NCI-H226 (cell line): ENCODE measurements around the gene RPS16.

Experiments
- DNase-seq: peaks from one replicate; pipeline ENCODE4 v3.0.0-alpha.2; 2015

Gene RPS16

DNA sequence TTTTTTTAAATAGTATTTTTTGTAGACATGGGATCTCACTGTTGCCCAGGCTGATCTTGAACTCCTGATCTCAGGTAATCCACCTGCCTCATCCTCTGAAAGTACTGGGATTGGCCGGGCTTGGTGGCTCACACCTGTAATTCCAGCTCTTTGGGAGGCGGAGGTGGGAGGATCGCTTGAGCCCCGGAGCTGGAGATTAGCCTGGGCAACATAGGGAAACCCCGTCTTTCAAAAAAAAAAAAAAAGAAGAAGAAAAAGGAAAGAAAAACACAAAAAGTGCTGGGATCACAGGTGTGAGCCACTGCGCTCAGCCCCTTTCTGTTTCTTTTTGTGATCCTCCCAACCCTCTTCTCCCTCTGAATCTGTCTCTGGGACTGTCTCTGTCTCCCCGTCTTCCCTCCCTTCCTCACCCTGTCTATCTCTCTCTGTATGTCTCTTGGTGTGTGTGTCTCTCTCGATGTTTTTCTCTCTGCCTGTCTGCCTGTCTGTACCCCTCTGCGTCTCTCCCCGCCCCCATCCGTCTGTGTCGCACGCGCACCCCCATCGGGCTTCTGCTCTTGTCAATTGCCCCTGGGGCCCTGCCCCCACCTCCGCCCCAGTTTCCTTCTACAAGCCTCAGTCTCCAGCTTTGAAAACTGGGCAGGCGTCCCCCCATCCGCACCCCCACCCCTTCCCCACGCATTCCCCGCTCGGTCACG, 29.6 kb downstream of the RPS16 start:
- no peak for DNase-seq

DNA sequence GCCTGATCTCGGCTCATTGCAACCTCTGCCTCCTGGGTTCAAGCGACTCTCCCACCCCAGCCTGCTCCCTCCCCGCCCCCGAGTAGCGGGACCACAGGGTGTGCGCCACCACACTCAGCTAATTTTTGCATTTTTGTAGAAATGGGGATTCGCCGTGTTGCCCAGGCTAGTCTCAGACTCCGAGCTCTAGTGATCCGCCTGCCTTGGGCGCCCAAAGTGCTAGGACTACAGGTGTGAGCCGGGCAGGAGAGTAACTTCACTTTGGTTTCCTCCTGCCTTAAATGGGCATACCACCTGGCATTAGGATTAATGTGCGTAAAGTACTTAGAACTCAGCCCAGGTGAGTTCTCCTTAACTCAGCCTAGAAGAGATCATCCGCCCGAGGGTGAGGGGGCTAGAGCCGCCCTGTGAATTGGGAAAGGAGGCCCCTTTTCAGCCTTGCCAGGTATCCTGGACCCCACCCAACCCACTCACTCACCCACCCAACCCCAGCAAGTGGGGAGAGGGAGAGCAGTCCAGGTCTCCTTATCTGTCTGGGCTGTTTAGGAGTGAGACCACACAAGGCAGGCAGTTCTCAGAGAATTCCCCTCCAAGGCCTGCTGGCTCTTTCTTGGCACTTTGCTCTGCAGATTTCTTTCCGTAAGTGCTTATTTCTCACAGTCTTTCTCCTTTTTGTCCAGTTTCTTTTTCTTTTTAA, 30.3 kb downstream of the RPS16 start:
- DNase-seq = no peak

DNA sequence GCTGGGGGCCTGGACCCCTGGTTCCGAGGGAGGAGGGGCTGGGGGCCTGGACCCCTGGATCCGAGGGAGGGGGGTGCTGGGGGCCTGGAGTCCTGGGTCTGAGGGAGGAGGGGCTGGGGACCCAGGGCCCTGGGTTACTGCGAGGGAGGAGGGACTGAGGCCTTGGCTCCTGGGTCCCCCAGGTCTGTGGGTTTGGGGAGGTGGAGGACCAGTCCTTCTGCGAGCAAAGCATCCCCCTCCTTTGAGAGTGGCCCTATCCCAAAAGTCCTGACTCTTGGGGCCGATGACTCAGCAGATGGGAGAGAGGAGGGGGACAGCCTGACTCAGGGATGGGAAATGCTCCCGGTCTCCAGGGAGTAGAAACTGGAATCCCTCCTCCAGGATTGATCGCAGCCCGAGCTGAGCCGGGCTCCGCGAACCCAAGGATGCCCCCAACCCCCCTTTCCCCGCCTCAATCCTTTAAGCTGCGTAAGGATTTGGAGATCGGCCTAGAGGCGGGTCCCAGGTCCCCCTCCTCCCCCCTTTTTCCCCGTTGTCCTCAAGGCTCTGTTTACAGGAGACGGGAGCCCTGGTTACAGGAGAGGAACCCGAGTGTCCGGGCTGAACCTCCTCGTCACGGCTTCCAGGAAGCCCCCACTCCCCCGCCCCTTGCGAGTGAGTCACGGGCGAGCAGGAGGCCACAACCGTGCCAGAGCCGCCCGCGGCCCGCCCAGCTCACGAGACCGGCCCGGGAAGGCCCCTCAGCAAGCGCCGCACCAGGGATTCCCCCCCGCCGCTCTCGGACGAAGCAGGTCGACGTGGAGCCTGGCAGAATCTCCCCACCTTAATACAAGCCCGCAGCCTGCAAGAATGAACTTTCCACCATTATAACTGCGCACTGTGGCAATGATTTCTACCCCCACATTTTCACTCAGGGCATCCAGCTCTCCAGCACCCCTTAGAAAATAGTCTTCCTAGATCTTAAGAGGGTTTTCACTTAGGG, 32.1 kb downstream of the RPS16 start:
- peak; percentile 97 for DNase-seq

DNA sequence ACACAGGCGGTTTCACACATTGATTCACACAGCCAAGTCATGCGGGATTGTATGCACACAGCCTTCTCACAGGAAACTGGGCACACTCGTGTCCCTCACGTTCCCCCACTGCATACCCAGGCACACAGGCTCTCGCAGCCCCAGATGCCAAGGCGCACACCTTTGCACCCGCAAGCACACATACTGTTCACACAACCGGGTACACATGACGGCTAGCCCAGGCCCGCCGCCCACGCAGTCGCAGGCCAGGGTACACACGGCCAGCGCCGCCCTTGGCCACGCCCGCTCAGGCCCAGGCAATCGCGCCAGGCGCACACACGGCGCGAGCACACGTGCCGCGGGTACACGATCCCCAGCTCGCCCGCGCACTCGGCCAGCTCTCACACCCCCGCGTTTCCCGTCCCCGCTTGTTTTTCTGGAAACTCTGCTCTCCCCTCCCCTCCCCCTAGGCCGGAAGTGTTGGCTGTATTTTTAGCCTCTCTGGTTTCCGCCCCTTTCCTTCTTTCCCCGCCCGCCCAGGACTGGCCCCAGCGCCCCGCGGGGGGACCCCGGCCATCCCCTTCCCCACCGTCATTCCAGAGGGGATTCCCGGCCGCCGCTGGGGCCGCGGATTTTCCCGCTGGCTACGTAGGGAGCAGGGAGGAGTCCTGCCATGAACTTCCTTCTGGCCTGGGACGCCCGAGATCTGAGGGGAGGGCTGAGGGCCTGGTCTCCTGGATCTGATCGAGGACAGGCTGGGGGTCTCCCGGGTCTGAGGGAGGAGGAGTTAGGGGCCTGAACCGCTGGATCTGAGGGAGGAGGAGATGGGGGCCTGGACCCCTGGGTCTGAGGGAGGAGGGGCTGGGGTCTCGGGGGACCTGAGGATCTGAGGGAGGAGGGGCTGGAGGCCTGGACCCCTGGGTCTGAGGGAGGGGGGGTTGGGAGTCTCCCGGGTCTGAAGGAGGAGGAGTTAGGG, 33.1 kb downstream of the RPS16 start:
- DNase-seq = peak; percentile 77

DNA sequence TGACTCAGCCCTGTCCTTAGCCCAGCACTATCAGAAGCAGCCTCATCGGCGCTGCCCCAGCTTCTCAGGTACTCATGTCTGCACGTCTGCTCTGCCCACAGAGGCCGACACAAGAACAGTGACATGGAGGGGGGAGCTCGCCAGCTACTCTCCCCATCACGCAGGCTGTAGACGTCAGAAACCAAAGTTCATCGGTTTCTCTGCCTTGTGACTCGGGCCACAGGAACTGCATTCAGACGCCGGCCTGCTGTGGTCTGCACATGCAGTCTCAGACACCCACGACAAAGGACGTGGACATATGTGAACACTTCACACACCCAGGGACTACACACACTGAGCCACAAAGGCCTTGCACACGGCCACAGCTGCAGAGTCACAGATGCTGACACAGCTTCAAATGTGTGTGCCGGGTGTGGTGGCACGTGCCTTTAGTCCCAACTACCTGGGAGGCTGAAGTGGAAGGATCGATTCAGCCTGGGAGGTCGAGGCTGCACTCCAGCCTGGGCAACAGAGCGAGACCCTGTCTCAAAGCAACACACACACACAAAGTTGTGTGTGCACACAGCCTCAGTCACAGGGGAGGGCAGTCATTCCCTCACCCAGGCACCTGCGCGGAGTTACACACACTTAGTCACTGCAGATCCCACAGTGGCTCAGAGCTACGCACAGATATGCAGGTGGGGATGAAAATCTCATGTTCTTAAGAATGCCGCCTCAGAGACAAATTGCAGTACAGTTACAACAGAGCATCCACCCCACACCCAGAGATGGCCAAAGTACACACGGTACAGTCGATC, 34.0 kb downstream of the RPS16 start:
- peak; percentile 51 for DNase-seq

DNA sequence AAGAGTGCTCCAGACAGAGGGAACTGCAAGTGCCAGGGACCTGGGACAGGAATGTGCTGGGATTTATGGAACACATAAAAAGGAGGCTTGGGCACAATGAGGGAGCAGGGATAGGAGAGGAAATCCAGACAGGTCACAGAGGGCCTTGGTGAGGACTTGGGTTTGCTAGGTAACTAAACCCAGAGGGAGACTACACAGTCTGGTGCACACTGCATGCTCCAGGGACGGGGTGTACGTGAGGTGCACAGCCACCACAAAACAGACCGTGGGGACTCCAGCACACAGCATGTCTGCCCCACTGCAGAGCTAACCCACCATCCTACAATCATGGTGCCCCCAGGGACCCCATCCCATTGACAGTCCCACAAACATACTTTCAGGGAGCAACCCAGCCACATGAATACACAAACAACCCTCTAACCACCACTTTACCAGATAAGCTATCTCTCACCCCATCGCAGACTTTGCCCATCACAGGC, 34.6 kb downstream of the RPS16 start:
- DNase-seq = no peak

DNA sequence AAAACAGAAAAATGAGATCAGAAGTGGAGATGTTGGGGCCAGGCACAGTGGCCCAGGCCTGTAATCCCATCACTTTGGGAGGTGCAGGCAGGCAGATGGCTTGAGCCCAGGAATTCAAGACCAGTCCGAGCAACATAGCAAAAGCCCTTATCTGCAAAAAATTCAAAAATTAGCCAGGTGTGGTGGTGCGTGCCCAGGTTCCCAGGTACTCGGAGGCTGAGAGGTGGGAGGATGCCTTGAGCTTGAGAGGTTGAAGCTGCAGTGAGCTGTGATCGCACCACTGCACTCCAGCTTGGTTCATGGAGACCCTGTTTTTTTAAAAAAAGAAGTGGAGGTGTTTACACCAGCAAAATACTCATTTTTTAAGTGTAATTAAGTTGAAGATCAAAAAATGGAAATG, 35.7 kb downstream of the RPS16 start:
- DNase-seq = no peak

DNA sequence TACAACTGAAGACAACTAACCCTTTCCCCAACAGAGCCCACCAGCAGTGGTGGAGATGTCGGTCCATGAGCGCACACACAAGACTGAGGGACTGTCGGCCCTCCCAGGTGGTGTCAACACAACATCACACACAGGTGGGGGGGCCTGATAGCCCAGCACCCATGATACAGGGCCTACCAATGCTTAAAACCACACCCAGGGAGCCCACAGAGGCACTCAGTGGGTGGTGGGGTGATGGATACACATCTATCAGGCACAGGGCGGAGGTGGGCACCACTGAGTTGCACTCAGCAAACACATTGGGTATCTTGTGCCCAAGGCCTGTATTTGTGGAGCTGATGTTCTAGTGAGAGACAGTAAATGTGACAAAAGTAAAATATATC, 36.1 kb downstream of the RPS16 start:
- DNase-seq = no peak

DNA sequence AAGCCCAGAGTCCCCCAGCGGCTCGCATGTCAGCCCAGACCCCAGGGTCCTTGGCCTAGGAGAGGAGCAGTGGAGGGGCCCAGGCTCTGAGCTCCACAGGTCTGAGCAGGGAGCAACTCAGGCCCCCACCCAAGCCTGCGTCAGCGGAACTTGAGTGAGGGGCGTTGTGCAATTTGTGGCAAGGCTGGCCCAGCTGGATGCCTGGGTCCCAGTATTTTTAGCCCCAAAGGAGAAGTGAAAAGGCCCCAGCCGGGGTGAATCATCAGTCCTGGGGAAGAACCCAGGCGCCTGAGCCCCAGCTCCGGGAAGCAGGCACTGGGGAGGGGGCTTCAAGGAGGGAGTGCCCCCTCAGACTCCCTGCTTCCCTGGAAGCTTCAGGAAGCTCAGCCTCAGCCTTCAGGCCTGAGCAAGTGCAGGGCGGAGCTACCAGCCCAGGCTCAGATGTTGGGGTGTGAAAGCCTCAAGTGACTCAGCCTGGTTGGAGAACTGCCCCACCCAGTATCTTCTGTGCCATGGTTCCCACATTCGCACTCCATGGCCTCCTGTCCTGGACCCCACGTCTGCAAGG, 37.4 kb downstream of the RPS16 start:
- DNase-seq = peak; percentile 73

DNA sequence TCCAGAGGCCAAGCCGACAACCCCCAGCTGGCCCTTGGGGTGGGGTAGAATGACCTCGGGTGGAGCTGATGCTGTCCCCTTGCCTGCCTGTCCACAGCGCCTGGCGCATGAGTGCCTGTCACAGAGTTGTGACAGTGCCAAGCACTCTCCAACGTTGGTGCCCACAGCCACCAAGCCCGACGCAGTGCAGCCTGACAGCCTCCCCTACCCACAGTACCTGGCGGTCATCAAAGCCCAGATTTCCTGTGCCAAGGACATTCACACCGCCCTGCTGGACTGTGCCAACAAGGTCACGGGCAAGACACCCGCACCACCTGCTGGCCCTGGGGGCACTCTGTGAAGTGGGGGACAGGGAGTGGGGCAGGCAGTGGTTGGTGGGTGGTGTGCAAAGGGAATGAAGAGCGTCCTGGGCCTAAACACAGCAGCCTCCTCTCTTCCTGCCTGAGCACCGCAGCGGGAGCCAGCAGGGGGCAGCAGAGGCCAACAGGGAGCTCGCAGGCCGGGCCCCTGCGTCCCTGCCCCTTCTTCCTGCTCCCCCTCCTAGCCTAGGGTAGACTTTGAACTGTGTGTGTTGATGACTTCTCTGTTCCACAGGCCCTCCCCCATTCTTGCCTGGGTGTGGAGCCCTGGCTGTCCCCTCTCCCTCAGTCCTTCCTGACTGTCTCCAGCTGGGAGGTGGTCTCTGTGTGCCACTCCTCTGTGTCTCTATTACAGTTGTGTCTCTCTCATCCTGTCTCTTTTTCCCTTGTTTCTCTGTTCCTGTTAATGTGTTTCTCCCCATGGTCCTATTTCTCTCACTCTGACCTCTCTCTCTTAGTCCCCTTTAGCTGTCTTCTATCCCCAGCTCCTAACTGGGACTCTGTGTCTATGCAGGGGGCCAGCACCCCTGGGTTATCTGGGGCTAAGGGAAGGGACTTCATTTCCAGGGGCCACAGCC, 38.1 kb downstream of the RPS16 start:
- peak; percentile 67 for DNase-seq

DNA sequence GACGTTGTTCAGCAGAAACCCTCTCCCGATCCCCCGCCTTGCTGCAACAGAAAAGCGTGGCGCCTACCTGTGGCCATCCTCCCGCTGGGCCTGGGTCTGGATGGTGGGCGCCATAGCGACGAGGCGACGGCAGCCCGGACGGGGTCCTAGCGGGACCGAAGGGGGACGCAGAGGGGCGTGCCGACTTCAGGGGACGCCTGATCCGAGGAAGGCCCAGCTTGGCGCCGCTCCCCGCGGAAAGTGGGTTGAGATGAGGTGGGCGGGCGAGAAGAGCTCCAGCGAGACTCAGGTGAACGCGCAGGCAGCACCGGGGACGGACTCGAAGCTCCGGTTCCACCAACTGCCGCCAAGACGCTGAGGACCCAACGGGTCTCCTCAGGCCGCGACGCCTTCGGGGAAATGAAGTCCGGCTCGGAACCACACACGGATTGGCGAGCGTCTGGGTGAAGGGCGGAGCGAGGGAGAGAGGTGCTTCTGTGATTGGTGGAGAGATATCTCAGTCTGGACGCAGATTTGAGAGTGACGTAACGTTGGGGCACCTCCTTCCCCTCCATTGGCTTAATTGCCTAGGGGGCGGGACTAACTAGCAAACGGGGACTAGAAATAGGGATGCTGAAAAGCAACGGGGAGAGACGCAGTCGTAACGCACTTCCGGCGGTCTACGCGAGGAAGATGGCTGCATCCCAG, 44.9 kb downstream of the RPS16 start, which contains the start of the genes MED29 and PAF1:
TSS of gene MED29 (plus strand) at position 628 of the 687 bp plus-strand sequence. CDS start at position 673, 45 bp downstream.
TSS of gene PAF1 (minus strand) at position 356 of the 687 bp plus-strand sequence. CDS start at position 114, 242 bp downstream.
- peak; percentile 96 for DNase-seq

DNA sequence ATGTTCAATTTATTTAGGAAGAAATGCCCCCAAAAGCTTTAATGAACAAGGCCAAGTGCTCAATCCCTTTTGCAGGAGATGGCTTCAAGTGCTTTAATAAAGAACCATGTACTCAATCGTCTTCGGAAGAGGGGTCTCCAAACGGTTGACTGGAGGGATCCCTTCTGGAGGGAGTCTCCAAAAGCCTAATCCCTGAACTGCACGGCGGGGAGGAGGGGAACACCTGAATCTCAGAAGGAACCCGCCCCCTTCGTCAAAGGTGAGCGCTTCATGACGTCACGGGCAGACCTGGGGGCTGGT, 45.3 kb downstream of the RPS16 start:
- no peak for DNase-seq

DNA sequence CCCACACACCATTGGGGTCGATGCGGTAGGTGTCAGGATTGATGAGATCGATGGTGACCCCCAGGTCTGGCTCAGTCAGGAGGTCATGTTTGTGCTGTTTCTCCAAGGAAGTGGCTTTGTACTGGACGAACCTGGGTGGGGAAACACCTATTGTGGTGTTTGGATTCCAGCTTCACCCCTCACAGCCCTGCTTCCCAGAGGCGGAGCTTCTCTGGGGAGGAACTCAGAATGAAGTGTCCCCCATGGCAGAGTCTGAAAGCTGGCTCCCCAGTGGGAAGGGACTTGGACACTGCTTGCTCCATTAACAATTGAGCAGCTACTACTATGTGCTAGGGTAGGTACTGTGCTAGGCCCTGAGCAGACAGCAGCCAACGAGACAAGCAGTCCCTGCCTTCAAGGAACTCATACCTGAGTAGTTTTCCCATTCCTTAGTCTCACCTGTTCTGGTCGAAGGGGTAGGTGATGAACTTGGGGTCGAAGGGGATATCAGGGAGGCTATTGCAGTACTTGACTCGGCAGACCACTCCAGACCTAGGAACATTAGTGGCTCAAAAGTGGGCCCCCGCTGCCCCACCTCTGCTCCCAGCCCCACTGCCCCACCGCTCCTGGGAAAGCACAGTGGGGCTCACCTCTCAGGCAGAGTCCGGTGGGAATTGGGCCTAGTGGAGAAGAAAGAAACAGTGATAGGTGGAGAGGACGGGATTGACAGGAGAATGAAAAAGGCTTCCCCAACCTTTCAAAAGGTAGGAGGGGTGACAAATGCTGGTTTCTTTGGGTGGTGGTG, 45.9 kb downstream of the RPS16 start:
- DNase-seq = no peak

DNA sequence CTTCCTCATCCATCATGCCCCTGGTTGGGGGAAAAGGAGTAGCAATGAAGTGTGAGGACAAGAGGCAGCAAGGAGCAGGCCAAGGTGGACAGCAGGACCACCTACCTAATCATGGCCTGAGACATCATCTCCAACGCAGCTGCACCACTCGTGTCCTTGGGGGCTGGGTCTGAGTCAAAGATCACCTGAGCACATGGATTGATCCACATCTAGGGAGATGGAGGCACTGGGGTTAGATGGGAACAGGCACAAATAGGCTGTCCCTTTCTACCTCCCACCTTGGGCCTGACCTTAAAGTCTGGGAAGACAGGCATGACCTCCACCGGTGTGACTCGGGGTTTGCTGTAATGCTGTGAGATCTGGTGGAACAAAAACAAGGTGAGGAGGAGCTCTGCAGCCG, 47.1 kb downstream of the RPS16 start:
- no peak for DNase-seq

DNA sequence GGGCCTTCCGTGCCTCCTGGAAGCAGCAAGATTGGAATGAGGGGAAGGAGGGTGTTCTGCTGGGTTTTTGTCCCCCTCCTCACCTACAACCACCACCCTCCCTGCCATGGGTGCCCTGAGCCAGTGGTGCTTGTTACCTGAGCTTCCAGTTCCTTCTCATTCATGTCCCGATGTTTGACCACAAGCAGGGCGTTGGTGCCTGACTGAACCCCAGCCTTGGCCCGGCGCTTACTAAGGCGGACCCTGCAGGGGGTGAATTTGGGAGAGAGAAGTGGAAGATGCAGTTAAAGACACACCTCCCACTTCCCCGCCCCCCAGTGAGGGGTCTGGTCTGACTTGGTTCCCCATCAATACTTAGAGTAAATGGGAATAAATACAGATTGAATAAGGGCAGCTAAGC, 49.2 kb downstream of the RPS16 start:
- no peak for DNase-seq

DNA sequence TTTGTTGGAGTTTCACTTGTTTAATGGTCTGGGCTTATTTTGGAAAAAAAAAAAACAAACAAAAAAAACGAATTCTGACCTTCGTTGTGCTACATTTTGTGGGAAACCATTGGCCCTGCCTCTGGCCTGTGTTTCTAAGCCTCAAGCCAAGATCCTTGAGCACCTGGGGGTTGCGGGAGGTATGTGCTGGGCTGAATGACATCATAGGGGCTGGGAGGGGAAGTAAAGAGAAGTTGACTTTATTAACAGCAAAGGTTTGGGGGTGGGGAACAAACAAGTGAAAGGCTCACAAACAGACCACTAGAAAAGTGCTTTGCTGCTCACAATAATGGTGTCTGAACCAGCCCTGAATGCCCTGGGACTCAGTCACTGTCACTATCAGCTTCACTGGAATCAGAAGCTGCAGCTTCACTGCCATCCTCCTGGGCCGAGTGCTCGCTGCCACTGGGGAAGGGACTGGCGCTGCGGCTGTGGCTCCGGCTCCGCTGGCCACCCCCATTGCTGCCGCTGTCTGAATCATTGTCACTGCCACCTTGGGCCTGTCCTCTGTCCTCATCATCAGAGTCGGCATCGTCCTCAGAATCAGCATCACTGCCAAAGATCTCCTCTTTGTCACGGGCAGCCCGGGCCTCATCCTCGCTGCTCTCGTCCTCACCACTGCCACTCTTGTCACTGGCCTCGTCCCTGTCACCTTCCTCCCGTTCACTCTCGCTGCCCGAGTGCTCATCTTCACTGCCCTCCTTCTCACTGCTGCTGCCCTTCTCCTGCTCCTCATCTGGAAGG, 49.9 kb downstream of the RPS16 start:
- no peak for DNase-seq

DNA sequence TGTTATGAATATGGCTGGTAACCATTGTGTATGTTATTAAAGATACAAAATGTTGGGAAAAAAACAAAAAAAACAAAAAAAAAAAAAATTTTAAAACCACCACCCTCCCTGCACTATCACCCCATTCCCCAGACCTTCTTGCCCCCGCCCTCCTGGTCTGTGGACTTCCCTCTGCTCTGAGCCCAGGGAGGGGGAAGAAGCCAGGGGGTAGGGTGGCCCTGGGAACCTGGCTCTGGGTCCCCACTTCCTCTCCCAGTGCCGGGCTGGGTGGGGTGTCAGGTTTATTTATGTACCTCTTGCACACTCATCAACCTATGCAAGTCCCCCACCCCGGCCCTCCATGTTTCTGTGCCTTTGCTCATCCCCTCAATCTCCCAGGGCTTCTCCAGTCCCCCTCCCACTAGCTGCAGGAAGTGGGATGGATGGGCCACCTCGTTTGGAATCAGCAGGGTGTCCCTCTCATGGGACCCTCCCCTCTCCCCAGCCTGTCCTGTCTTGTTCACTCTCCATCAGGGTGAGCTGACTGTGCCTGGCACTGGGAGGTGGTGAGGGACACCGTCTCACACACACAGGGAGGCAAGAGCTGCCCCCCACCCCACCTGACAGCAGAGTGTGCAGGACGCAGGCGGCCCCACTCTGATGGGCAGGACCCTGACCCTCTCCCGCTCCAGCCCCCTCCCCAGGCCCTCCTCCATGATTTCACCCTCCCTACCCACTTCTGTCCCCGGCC, 50.7 kb downstream of the RPS16 start:
- DNase-seq = no peak
